HUDEP-2 (cell line): ENCODE results near the gene TCP11L1.
A peak's percentile ranks its signal among the peaks of the same experiment; 100 is the strongest.
"Not testable (repeated sequence)": the region's sequence is repeated elsewhere in the genome, so short reads cannot be mapped to it uniquely, and the experiment has no call there.

ENCODE experiments used
- DNase-seq, 76 experiments: peaks; one replicate each; lab custom pipeline; 2025; ENCODE audit not compliant: unreplicated experiment in 76 of 76; lab: John Stamatoyannopoulos, UW

Gene TCP11L1

DNA sequence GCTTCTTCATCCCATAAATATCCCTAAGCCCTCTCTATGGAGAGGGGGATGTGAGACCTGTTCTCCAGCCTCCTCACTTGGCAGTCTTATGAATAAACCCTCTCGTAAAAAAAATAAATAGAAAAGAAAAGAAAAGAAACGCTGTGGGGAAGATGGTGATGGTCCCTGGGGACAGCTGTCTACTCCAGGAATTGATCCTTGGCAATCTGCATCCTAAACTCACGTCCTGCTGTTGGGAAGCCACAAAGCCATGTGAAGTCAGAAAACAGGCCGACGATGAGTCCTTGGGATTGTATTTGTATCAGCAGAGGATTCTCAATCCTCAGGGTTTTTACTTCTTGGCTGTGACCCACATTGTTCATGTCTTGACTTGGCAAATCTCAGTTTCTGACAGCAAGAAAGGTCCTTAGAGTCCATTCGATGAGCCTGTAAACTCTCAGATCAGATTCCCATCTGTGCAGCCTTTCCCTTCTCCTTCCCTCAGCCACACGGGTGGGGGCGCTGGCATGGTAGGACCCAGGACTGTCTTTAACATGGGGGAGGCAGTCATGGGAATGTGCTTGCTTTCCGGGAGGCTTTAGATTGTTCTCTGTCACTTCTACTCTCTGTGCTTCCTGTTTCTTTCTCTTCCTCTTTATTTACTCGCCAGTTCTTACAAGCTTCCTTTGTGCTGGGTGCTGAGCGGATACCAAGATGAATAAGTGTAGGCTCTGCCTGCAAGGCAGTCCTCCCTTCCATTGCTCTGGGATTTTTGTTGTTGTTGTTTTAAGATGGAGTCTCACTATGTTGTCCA lies 24.9 kb downstream of the TCP11L1 start:
- no peak for DNase-seq

DNA sequence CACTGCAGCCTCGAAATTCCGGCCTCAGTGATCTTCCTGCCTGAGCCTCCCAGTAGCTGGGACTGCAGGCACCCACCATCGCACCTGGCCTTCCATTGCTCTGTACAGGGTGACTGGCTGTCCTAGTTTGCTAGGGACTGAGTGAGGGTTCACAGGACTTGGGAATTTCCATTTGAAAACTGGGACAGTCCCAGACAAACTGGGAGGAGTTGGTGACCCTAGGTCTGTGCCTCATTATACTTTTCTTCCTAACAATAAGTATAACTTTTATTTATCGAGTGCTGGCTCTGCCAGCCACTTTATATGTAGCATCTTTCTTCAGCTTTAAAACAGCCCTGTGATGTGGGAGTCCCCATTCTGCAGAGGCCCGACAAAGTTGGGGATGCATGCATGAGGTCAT lies 25.5 kb downstream of the TCP11L1 start:
- no peak for DNase-seq

DNA sequence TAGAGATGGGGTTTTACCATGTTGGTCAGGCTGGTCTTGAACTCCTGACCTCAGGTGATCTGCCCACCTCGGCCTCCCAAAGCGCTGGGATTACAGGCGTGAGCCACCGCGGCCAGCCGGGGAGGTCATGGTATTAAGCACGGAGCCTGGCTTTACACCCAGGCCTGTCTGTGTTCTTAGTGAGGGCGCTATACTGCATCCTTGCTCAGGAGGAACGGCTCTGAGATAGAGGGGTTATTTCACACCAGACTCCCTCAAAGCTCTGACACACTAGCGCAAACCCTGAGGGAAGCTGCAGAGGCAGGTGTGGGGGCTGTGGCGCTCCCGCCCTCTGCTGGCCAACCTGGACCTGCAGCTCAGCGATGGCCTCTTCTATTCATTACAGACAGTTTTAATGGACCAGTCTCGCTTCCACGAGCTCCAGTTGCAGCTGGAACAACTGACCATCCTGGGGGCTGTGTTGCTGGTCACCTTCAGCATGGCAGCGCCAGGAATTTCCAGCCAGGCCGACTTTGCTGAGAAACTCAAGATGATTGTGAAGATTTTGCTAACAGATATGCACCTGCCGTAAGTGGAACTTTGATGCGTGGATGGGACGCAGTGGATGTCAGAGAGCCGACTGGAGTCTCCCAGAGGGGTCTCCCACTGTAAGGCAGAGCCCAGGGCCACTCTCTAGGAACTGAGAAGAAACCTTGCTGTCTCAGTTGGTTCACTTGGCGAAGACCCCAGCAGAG lies 26.2 kb downstream of the TCP11L1 start:
- DNase-seq: peak in 49 of 76 experiments; percentile 2 to 67 (median 37)

DNA sequence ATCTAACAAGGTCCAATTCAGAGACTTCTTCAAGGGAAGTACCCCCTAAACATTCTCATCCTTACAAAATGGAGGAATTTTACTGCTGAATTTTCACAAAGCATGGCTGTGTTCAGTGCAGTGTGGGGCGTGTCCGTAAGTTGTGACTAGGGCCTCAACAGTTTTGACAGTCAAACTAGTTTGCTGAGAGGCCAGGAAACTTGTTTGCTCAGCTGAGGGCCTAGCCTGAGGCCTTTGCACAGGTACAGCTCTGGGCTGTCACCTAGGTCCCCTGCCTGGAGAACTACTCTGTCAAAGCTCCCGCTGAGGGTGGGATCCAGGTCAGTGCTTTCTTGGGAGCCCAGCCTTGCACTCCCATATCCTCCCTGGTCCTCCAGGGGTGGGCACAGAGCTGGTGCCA lies 27.9 kb downstream of the TCP11L1 start:
- no peak for DNase-seq

DNA sequence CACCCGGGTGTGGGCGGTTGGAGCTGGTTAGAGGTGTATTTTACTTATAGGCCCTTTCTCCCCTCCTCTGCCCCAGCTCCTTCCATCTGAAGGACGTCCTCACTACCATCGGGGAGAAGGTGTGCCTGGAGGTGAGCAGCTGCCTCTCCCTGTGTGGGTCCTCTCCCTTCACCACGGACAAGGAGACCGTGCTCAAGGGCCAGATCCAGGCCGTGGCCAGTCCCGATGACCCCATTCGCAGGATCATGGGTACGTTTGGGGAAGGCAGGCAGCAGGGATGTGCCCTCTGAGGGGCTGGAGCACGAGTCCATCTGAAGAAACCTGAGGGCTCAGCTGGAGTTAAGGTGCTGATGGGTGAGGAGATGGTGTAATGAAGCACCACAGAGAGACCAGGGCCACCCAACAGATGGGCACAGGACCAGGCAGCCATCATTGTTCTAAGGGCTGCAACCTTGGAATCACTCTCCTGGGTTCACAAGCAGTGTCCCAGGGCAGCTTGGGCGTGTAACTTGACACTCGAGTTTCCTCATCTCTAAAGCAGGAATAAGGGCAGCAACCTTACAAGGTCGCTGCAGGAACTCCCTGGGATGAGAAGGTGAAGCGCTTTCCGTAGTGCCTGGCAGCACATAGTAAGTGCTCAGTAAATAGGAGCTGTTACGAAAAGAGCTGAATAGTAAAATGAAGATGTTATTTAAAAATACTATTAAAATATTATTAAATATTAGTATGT lies 29.4 kb downstream of the TCP11L1 start:
- DNase-seq: no peak

DNA sequence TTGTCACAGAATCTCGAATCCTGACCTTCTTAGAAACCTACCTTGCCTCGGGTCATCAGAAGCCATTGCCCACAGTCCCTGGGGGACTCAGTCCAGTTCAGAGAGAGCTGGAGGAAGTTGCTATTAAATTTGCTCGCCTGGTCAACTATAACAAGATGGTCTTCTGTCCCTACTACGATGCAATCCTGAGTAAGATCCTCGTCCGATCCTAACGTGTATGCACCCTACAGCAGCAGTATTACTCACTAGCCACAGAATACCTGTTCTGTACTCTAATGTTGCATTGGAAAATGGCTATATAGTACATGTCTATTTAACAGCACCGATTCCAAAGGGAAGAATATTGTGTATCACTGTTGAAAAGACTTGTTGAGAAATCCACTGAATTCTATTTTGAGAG lies 33.1 kb downstream of the TCP11L1 start:
- no peak for DNase-seq

DNA sequence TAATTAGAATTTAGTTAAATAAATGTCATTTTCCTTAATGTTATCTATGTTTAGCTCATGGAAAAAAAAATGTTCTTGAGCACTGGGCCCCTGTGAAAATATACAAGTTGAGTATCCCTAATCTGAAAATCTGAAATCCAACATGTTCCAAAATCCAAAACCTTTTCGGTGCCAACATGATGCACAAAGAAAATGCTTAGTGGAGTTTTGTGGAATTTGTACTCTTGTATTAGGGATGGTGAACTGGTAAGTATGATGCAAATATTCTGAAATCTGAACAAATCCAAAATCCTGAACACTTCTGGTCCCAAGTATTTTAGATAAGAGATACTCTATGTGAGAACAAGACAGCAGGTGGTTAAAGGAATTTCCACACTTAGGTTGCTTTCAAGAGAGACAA lies 44.5 kb downstream of the TCP11L1 start:
- no peak for DNase-seq

DNA sequence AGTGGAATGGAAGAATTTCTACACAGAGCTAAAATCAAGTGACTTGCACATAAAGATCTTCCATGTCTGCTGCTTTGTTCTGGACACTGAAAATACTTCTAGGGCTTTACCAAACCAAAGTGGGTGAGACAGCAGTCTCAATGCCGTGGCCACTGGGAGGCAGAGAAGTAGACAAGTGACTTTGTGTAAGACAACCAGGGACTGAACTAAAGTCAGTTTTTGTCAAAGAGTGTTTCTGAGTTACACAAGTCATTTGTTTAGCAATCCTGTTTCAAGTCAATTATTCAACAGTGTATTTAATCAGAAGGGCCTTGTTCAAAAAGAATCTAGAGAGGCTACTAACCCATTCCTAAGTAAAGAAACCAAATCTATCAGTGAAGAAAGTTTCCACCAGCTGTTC lies 46.6 kb downstream of the TCP11L1 start:
- DNase-seq: peak in 1 of 76 experiments; percentile 2

DNA sequence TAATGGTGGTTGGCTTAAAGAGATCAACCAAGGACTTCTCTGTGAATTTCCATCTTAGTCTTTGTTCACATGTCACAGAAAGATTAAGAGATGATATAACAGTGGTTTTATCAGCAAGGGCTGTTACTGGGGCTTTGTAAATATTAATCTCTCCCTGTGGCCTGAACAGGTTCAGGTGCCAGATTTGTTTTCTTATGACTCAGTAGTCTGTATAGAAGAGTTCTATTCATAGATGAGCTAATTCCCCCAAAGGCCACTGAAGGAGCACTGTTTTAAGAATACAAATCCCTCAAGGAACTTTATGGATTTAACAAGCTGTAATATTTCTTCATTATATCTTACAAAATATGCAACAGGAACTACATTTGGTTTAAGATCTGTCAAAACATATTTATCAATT lies 50.4 kb downstream of the TCP11L1 start:
- DNase-seq: no peak

DNA sequence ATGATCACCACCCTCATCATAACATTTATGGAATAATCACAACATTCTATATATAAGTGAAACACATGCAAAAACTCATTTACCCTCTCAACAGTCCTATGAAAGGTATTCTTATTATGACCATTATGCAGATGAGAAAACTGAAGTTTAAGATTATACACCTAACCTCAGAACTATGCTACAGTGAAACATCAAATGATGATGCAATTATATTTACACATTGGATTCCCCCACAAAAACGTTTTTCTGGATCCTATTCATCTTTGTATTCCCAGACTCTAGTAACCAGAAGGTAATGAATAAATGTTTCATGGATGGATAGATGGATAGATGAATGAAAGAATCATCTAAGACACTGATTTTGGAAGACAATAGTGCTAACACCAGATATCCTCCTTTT lies 54.8 kb downstream of the TCP11L1 start:
- DNase-seq: no peak

DNA sequence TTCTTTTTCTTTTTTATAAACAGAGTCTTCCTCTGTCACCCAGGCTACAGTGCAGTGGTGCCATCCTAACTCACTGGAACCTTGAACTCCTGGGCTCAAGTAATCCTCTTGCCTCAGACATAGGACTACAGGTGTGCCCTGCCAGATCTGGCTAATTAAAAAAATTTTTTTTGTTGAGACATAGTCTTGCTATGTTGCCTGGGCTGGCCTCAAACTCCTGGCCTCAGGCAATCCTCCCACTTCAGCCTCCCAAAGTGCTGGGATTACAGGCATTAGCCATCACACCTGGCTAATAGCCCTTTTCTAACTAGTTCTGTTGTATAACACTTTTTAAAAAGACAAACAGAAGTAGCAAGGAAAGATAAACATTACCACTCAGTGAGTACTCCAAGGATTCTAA lies 64.5 kb downstream of the TCP11L1 start:
- DNase-seq: no peak

DNA sequence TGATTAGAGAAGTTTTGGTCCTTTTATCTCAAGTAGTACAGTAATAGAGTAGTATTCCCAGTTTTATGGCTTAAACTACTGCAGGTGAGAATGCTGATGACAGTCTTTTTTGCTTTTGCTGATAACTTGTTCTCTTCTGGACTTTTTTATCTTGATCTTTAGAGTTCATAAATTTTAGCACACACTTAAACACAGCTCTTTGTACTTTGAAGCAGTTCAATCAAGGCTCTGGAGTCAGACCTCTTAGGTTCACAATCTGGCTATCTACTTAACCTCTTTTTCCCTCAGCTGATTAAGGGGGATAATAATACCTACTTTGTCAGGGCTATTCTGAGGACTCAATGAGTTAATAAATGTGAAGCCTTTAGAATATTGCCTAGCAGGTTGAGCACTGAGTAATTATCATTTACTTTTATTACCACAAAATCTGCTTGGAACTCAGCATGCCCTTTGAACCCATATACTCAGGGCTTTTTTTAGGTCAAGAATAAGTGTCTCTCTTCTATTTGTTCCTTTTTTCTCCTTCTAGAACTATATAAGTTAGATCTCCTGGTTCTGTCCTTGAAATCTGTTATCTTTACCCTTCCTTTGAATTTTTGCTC lies 70.0 kb downstream of the TCP11L1 start:
- DNase-seq: no peak

DNA sequence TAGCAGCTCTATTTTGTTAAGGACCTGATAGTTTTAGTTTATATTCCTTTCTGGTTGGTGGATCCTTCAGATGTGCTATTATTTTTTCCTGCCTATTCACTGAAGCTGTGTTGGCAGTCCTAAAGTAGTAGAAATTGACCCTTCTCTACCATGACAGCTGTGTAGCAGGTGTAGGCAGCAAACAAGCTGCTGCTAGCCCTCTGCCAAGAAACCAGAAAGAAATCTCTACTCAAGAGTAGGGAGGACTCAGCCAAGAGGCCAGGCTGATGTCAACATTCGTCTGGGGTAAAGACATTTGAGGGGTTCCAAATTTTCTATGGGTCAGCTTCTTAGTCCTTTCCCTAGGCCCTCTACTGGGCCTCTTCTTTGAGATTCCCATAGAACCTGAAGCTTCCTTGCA lies 70.7 kb downstream of the TCP11L1 start:
- no peak for DNase-seq

DNA sequence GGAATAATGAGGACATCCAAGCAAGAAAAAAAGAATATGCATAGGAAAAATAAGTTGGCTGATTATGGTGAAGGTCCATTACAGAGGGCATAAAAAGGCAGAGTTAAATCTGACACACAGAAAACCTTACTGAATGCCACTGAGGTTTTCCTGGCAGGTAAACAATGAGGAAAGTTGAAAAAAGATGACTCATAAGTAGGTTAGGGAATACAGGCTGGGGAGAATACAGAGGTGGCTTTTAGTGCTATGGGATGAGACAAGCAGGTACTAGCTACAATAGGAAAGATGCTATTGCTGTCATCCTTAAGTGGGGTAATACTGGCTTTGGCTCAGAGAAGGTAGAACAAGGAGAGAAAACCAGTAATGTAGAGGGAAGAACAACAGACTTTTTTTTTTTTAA lies 77.2 kb downstream of the TCP11L1 start:
- DNase-seq: no peak

DNA sequence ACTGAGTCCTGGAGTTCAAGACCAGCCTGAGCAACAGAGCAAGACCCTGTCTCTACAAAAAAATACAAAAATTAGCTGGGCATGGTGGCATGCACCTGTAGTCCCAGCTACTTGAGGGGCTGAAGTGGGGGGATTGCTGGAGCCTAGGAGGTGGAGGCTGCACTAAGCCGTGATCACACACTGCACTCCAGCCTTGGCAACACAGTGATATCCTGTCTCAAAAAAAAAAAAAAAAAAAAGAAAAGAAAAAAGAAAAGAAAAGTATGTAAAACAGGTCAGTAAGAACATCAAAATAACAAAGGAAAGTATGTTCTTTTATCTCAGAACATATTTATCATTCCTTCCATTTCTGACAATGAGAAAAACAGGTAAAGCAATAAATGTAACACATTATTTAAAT lies 83.3 kb downstream of the TCP11L1 start:
- DNase-seq: not testable (repeated sequence)
